Liver (tissue), 3 donors: Measurements from ENCODE around the gene GRIN3B.

ENCODE experiments used
- ATF3 ChIP-seq: IDR thresholded peaks from 2 replicates; pipeline ENCODE4 v1.6.1; 2016; ENCODE audit warnings: antibody characterized with exemption
- CTCF ChIP-seq: fragments of 150-350 bp; IDR thresholded peaks from 2 replicates; pipeline ENCODE4 v1.5.1; 2017; ENCODE audit warnings: improper control_type of control experiment, low read depth, low read length; ENCODE audit not compliant: missing input control
- FOXA2 ChIP-seq: IDR thresholded peaks from 2 replicates; pipeline ENCODE4 v1.6.1; 2016; ENCODE audit warnings: antibody characterized with exemption
- GABPA ChIP-seq, 2 donors: IDR thresholded peaks in 1 of 2; conservative IDR thresholded peaks in 1 of 2; 2 replicates each; pipeline ENCODE4 v1.6.1; 2016; ENCODE audit warnings: antibody characterized with exemption in 2 of 2, mild to moderate bottlenecking in 1 of 2, moderate library complexity in 1 of 2
- JUND ChIP-seq, 2 donors: IDR thresholded peaks; 2 replicates each; pipeline ENCODE4 v1.6.1; 2016; ENCODE audit warnings: antibody characterized with exemption in 2 of 2
- MAX ChIP-seq: IDR thresholded peaks from 2 replicates; pipeline ENCODE4 v1.6.1; 2016; ENCODE audit warnings: antibody characterized with exemption
- RAD21 ChIP-seq, 2 donors: IDR thresholded peaks; 2 replicates each; pipeline ENCODE4 v1.6.1; 2016; ENCODE audit warnings: antibody characterized with exemption in 2 of 2, mild to moderate bottlenecking in 2 of 2
- REST ChIP-seq: IDR thresholded peaks from 2 replicates; pipeline ENCODE4 v1.6.1; 2016; ENCODE audit warnings: antibody characterized with exemption, mild to moderate bottlenecking
- SP1 ChIP-seq: IDR thresholded peaks from 2 replicates; pipeline ENCODE4 v1.6.1; 2018; ENCODE audit warnings: antibody characterized with exemption, mild to moderate bottlenecking
- YY1 ChIP-seq: IDR thresholded peaks from 2 replicates; pipeline ENCODE4 v1.6.1; 2016; ENCODE audit warnings: antibody characterized with exemption, mild to moderate bottlenecking
- ZBTB33 ChIP-seq: IDR thresholded peaks from 2 replicates; pipeline ENCODE4 v1.6.1; 2016; ENCODE audit warnings: antibody characterized with exemption
- donor health status: healthy.
- donor health status: healthy.

- TF ChIP-seq MAX (no peak), ATF3 (no peak), CTCF (no peak), ZBTB33 (no peak), RAD21 (IDR thresholded peaks at IDR 0.05) (no peak), REST (no peak), FOXA2 (no peak), YY1 (no peak), JUND (IDR thresholded peaks at IDR 0.05) (no peak), GABPA (IDR thresholded peaks at IDR 0.05 in 1 of 2, conservative IDR thresholded peaks at IDR 0.05 in 1 of 2) (no peak), SP1 (no peak)
These were observed 40.2 kb upstream of the GRIN3B start for GRCh38 chr19:960020-960419.
